ENCODE measurements around the gene FANCM.

DNA sequence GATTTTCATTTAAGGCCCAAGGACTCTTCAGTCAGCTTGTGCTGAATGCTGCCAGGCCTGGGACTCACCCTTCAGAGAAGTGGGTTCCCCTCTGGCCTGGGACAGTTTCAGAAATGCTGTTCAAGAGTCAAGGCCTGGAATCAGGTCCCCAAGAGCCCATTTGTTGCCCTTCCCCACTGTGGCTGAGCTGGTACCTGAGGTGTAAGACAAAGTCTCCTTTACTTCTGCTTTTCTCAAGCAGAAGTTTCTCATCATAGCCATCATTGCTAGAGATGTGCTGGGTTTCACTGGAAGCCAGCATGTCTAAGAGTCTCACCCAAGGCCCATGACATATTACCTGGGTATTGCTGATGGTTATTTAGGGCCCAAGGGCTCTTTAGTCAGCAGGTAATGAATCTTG is 8.9 kb downstream of the FANCM start:
- TF ChIP-seq POLR2AphosphoS5 (IDR thresholded peaks at IDR 0.05; ENCODE audit: low read depth, low read length) = no peak
- no peak for TF ChIP-seq TAF1 (IDR thresholded peaks at IDR 0.05; ENCODE audit: borderline replicate concordance, insufficient read depth, low read length)
- TF ChIP-seq, protein P1, sequence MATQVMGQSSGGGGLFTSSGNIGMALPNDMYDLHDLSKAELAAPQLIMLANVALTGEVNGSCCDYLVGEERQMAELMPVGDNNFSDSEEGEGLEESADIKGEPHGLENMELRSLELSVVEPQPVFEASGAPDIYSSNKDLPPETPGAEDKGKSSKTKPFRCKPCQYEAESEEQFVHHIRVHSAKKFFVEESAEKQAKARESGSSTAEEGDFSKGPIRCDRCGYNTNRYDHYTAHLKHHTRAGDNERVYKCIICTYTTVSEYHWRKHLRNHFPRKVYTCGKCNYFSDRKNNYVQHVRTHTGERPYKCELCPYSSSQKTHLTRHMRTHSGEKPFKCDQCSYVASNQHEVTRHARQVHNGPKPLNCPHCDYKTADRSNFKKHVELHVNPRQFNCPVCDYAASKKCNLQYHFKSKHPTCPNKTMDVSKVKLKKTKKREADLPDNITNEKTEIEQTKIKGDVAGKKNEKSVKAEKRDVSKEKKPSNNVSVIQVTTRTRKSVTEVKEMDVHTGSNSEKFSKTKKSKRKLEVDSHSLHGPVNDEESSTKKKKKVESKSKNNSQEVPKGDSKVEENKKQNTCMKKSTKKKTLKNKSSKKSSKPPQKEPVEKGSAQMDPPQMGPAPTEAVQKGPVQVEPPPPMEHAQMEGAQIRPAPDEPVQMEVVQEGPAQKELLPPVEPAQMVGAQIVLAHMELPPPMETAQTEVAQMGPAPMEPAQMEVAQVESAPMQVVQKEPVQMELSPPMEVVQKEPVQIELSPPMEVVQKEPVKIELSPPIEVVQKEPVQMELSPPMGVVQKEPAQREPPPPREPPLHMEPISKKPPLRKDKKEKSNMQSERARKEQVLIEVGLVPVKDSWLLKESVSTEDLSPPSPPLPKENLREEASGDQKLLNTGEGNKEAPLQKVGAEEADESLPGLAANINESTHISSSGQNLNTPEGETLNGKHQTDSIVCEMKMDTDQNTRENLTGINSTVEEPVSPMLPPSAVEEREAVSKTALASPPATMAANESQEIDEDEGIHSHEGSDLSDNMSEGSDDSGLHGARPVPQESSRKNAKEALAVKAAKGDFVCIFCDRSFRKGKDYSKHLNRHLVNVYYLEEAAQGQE (IDR thresholded peaks at IDR 0.05; ENCODE audit: insufficient read depth in 1 of 2, low read depth in 2 of 2, low read length in 2 of 2) = no peak
- no peak for TF ChIP-seq SIN3A (IDR thresholded peaks at IDR 0.05; ENCODE audit: borderline replicate concordance, insufficient read depth, low read length)

Measured in PFSK-1 (cell line).